C4-2B (cell line): ENCODE measurements around the gene COTL1.
"Not testable (repeated sequence)": the region's sequence is repeated elsewhere in the genome, so short reads cannot be mapped to it uniquely, and the experiment has no call there.

Experiments used
- H3K27ac ChIP-seq: fragments of 450-650 bp; 2 replicates; pipeline ENCODE4 v1.5.1; 2017
- ZFX ChIP-seq: fragments of 450-650 bp; IDR thresholded peaks from 2 replicates; pipeline ENCODE4 v1.6.1; 2017
- TF ChIP-seq, protein P1 (sequence below): fragments of 450-650 bp; conservative IDR thresholded peaks from 2 replicates; pipeline ENCODE4 v1.5.1; 2017; ENCODE audit warnings: mild to moderate bottlenecking

COTL1 gene

DNA sequence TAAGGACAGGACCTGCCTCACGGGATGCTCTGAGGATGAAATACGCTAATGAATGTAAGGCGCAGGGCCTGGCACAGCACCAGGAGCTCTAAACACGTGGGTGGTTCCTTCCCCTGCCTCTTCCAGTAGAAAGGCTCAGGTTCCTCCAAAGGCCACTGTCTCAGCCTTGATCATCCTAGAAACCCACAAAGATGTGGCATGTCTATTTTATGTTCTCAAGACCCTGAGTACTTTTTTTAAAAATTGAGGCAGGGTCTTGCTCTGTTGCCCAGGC lies 96.4 kb downstream of the COTL1 start:
- TF ChIP-seq, protein P1, sequence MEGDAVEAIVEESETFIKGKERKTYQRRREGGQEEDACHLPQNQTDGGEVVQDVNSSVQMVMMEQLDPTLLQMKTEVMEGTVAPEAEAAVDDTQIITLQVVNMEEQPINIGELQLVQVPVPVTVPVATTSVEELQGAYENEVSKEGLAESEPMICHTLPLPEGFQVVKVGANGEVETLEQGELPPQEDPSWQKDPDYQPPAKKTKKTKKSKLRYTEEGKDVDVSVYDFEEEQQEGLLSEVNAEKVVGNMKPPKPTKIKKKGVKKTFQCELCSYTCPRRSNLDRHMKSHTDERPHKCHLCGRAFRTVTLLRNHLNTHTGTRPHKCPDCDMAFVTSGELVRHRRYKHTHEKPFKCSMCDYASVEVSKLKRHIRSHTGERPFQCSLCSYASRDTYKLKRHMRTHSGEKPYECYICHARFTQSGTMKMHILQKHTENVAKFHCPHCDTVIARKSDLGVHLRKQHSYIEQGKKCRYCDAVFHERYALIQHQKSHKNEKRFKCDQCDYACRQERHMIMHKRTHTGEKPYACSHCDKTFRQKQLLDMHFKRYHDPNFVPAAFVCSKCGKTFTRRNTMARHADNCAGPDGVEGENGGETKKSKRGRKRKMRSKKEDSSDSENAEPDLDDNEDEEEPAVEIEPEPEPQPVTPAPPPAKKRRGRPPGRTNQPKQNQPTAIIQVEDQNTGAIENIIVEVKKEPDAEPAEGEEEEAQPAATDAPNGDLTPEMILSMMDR: no peak
- no peak for TF ChIP-seq ZFX
- no peak overlapping the region for H3K27ac ChIP-seq

DNA sequence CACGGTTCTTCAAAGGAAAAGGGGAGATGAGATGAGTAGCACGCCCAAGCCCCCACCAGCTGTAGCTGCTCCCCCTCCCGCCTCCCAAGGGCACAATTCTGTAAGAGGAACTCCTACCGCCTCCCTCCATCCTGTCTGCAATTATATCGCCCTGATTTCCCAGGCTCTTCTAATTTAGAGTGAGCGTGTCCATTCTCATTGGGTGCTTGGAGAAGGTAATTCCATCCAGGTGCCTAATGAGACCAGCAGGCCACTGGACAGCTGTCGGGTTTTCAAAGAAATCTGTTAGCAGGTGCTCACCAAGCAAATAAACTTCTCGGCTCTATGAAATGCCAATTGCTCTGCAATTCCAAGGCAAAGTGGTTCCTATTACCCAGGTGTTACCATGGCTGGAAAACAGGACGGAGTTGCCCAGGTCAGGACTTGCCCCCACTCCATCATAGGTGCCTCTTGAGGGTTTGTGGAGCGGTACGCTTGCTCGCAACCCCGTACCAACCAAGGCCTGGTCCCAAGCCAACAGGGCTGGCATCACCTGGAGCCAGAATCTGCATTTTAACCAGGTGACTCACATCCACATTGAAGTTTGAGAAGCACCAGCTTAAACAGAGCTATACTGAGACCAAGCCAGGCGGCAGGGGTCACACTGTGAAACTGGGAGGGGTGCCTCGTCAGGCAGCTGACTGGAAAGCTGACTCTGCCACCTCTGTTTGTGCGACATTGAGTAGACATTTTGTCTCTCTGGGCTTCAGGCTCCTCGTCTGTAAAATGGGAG lies 97.0 kb downstream of the COTL1 start:
- no peak overlapping the region for H3K27ac ChIP-seq
- no peak for TF ChIP-seq ZFX
- TF ChIP-seq, protein P1: no peak

DNA sequence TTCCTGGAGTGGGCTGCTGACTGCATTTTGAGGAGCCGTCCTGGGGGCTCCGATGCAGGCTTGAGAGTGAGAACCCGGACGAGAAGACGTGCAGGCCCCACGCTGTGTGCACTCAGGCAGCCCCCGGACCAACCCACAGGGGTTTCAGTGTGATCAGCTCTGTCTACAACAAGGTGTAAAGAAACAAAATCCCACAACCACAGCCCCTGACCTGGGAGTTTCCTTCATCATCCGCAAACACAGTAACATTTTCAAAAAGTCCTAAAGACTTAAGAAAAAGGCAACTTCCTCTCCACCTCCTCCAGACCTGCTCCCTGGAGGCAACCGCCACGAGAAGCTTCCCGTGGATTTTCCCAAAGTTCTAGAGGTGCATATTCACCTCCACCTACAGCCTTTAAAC lies 98.0 kb downstream of the COTL1 start:
- TF ChIP-seq, protein P1: no peak
- TF ChIP-seq ZFX: no peak
- no peak overlapping the region for H3K27ac ChIP-seq

DNA sequence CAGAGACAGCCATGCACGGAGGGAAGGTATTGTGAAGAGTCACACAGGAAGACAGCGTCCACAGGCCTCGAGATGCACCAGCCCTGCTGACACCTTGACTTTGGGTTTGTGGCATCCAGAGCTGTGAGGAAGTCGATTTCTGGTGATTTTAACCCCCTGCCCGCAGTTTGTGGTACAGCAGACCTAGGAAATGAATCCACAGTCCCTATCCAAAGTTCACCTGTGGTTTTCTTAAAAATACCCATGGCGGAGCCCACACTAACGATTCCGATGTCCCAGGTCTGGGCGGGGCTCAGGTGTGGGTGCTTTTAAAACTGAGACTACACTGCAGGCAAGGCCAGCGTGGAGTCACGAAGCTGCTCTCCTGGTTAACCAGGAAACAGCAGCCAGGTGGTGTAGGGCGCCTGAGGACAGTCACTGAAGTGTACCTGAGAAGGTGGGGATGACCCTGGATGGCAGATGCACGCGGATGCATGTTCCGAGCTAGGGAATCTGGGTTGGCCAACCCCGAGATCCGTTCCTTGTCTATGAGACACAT lies 99.0 kb downstream of the COTL1 start:
- H3K27ac ChIP-seq: no peak overlapping the region; the same call in 1 of the 2 replicates
- TF ChIP-seq, protein P1: no peak
- no peak for TF ChIP-seq ZFX

DNA sequence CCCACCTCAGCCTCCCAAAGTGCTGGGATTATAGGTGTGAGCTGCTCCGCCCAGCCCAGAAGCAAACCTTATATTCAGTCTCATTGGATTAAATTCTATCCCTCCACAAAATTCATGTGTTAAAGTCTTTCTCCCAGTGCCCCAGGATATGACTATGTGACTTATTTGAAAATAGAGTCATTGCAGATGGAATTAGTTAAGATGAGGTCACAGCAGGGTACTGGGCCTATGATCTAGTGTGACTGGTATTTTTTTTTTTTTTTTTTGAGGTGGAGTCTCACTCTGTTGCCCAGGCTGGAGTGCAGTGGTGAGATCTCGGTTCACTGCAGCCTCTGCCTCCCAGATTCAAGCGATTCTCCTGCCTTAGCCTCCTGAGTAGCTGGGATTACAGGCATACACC lies 99.7 kb downstream of the COTL1 start:
- H3K27ac ChIP-seq: not testable (repeated sequence)

DNA sequence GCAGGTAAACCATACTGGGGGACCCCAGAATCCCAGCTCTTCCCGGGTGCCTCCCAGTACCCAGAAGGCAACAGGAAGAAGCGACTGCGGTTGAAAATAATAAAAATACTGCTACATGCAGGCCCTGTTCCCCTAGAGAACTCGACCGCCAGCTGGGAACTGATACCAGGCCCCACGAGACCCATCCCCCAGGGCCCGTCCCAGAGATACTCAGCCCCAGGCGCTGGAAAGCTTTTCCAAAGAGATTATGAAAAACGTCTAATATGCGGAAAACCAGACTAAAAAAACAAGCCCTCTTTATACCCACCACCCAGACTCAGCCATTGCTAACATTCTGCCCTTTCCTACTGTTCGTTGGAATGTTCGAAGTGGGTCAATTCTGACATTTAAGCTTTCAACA lies 100.5 kb downstream of the COTL1 start:
- H3K27ac ChIP-seq: no peak overlapping the region
- TF ChIP-seq ZFX: no peak
- TF ChIP-seq, protein P1: no peak
